ENCODE data around the gene SHISAL2B. TPM values are rescaled to one million over a fixed set of nuclear protein-coding genes. Genes with fewer than 3 reads are reported as not detected.

SHISAL2B gene
- total RNA-seq, 1 experiment from 2014 or later = not detected

DNA sequence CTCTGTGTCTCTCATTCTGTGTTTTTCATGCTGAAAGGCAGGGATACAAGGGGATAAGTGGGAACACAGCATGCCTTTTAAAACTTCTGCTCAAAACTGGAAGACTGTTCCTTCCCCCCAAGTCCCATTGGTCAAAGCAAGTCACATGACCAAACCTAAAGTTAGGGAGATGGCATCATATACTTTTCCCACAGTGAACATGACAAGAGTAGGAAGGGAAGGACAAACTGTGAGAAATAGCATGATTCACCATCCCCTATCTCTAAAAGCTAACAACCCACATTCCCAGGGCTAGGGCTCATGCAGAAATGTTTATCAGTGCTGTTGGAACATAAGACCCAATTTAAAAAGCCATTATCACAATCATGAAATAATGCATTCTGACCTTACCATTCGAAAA lies 24.2 kb upstream of the SHISAL2B start:
- CTCF ChIA-PET = no interaction called here
- Histone ChIP-seq H3K9me3 (ENCODE audit: insufficient read depth, low read depth) (no peaks in the 10 kb centered on the region), H3K9me2 (ENCODE audit: insufficient read depth) (no peaks in the 10 kb centered on the region; the same call in 1 of the 2 replicates), H3F3A (ENCODE audit: insufficient read depth, low read depth) (no peaks in the 10 kb centered on the region), H3K4me2 (no peak overlapping the region), H3K27me3 (ENCODE audit: insufficient read depth, low read depth) (no peaks in the 10 kb centered on the region), H3K4me1 (replicated peaks; ENCODE audit: insufficient read depth) (no peaks in the 10 kb centered on the region), H2AFZ (no peak overlapping the region), H3K27ac (no peak overlapping the region), H4K20me1 (ENCODE audit: insufficient read depth) (no peaks in the 10 kb centered on the region), H3K4me3 (no peak overlapping the region), H3K36me3 (ENCODE audit: low read depth) (no peaks in the 10 kb centered on the region), H3K79me2 (ENCODE audit: low read depth) (no peaks in the 10 kb centered on the region)
- no TSS peak for BruUV-seq (replicated peaks)
- POLR2A ChIA-PET (ENCODE audit: unreplicated experiment) = no interaction called here
- TF ChIP-seq, protein P1, sequence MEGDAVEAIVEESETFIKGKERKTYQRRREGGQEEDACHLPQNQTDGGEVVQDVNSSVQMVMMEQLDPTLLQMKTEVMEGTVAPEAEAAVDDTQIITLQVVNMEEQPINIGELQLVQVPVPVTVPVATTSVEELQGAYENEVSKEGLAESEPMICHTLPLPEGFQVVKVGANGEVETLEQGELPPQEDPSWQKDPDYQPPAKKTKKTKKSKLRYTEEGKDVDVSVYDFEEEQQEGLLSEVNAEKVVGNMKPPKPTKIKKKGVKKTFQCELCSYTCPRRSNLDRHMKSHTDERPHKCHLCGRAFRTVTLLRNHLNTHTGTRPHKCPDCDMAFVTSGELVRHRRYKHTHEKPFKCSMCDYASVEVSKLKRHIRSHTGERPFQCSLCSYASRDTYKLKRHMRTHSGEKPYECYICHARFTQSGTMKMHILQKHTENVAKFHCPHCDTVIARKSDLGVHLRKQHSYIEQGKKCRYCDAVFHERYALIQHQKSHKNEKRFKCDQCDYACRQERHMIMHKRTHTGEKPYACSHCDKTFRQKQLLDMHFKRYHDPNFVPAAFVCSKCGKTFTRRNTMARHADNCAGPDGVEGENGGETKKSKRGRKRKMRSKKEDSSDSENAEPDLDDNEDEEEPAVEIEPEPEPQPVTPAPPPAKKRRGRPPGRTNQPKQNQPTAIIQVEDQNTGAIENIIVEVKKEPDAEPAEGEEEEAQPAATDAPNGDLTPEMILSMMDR (conservative IDR thresholded peaks at IDR 0.05) = no peak
- no peak for TF ChIP-seq EZH2 (IDR thresholded peaks at IDR 0.05; ENCODE audit: low read depth)
- intact Hi-C loops (cut with micrococcal nuclease; ENCODE audit: unreplicated experiment) = no loop called here
- no peak for DNase-seq

GRCh38 chr5:64667068-64667467 lies 23.2 kb upstream of the SHISAL2B start:
- Histone ChIP-seq H4K20me1 (ENCODE audit: insufficient read depth) (no peaks in the 10 kb centered on the region), H3K27ac (no peak overlapping the region), H3K9me2 (ENCODE audit: insufficient read depth) (no peaks in the 10 kb centered on the region; the same call in 1 of the 2 replicates), H3K27me3 (ENCODE audit: insufficient read depth, low read depth) (no peaks in the 10 kb centered on the region), H3K4me3 (no peak overlapping the region), H3K4me1 (replicated peaks; ENCODE audit: insufficient read depth) (no peaks in the 10 kb centered on the region), H3K36me3 (ENCODE audit: low read depth) (no peaks in the 10 kb centered on the region), H3K4me2 (no peak overlapping the region), H3F3A (ENCODE audit: insufficient read depth, low read depth) (no peaks in the 10 kb centered on the region), H3K79me2 (ENCODE audit: low read depth) (no peaks in the 10 kb centered on the region), H2AFZ (no peak overlapping the region), H3K9me3 (ENCODE audit: insufficient read depth, low read depth) (no peaks in the 10 kb centered on the region)
- ChIA-PET POLR2A (ENCODE audit: unreplicated experiment) (no interaction called here), CTCF (no interaction called here)
- intact Hi-C loops (cut with micrococcal nuclease; ENCODE audit: unreplicated experiment) = no loop called here
- DNase-seq = no peak
- BruUV-seq (replicated peaks) = no TSS peak
- TF ChIP-seq, protein P1 (conservative IDR thresholded peaks at IDR 0.05) = no peak

- H3K79me2 ChIP-seq (ENCODE audit: low read depth) = no peaks in the 10 kb centered on the region
- no peak overlapping the region for H3K27ac ChIP-seq
- no peak for DNase-seq
- TF ChIP-seq, protein P1 (conservative IDR thresholded peaks at IDR 0.05) = no peak
- no peak for TF ChIP-seq EZH2 (IDR thresholded peaks at IDR 0.05; ENCODE audit: low read depth)
- H3K4me3 ChIP-seq = no peak overlapping the region
- H3K9me2 ChIP-seq (ENCODE audit: insufficient read depth) = no peaks in the 10 kb centered on the region; the same call in 1 of the 2 replicates
- ChIA-PET POLR2A (ENCODE audit: unreplicated experiment) (no interaction called here), CTCF (no interaction called here)
- no peaks in the 10 kb centered on the region for H3K4me1 ChIP-seq (replicated peaks; ENCODE audit: insufficient read depth)
- no peaks in the 10 kb centered on the region for H3K27me3 ChIP-seq (ENCODE audit: insufficient read depth, low read depth)
- BruUV-seq (replicated peaks) = no TSS peak
- H2AFZ ChIP-seq = no peak overlapping the region
- H4K20me1 ChIP-seq (ENCODE audit: insufficient read depth) = no peaks in the 10 kb centered on the region
- intact Hi-C loops (cut with micrococcal nuclease; ENCODE audit: unreplicated experiment) = no loop called here
- no peaks in the 10 kb centered on the region; the same call in 1 of the 2 replicates for H3K9me3 ChIP-seq (ENCODE audit: insufficient read depth, low read depth)
- H3K36me3 ChIP-seq (ENCODE audit: low read depth) = no peaks in the 10 kb centered on the region
- no peak overlapping the region for H3K4me2 ChIP-seq
- H3F3A ChIP-seq (ENCODE audit: insufficient read depth, low read depth) = no peaks in the 10 kb centered on the region
Measured at GRCh38 chr5:64670277-64670676, 20.0 kb upstream of the SHISAL2B start.

Measured in PC-9 (cell line).